ENCODE results near the gene TTLL1. TPM values are rescaled to one million over a fixed set of nuclear protein-coding genes. Genes with fewer than 3 reads are reported as not detected.

The TTLL1 gene
- polyA plus RNA-seq, 3 donors, result 4.7 to 6.0 (median 5.6) TPM

- Histone ChIP-seq H3K27me3 (ENCODE audit: control insufficient read depth in 2 of 2, insufficient read depth in 2 of 2, low read length in 2 of 2) (no peaks in the 10 kb centered on the region), H3K9ac (ENCODE audit: insufficient read depth, low read length, poor library complexity, severe bottlenecking) (no peak overlapping the region), H4K20me1 (ENCODE audit: insufficient read depth, low read length) (peaks cover 98% of the 10 kb centered on the region), H2AFZ (ENCODE audit: insufficient read depth, low read depth, low read length, poor library complexity, severe bottlenecking) (no peak overlapping the region), H3K79me2 (ENCODE audit: insufficient read depth, low read length) (peaks cover 100% of the 10 kb centered on the region), H3K27ac (ENCODE audit: low read depth in 1 of 2, low read length in 2 of 2) (peak overlapping the region; percentile 54 to 67), H3K4me1 (ENCODE audit: control insufficient read depth in 1 of 2, insufficient read depth in 2 of 2, low read length in 2 of 2) (peaks cover 66 to 81% of the 10 kb centered on the region in 2 donors), H3K9me3 (replicated peaks in 1 of 2; ENCODE audit: control insufficient read depth in 1 of 2, insufficient read depth in 1 of 2, low read length in 2 of 2) (no peaks in the 10 kb centered on the region), H3K4me3 (replicated peaks in 1 of 3; ENCODE audit: low read depth in 2 of 3, low read length in 3 of 3) (peak overlapping the region in 1 of 3 experiments; percentile 29), H3K4me2 (replicated peaks; ENCODE audit: extremely low read depth, low read length, poor library complexity, severe bottlenecking) (peak overlapping the region; percentile 46), H3K36me3 (replicated peaks in 1 of 2; ENCODE audit: control insufficient read depth in 1 of 2, insufficient read depth in 2 of 2, low read length in 2 of 2) (no peaks in the 10 kb centered on the region)
- H3K4me3 Mint-ChIP-seq, result peak overlapping the region in 1 of 2 donors; percentile 78
- H3K4me1 Mint-ChIP-seq, result peaks cover 90% of the 10 kb centered on the region
- DNase-seq, result peak in 1 of 3 donors; percentile 45
- H3K27me3 Mint-ChIP-seq (ENCODE audit: low read depth in 3 of 3), result peaks cover 0 to 3% (median 0%) of the 10 kb centered on the region in 3 donors
- no peaks in the 10 kb centered on the region for H3K9me3 Mint-ChIP-seq
- H3K36me3 Mint-ChIP-seq, result peaks cover 3% of the 10 kb centered on the region in 2 donors
- 75% methylated on average over 3 of the region's 5 CpGs for WGBS (ENCODE audit: insufficient coverage)
- TF ChIP-seq CTCF (IDR thresholded peaks at IDR 0.05), result no peak
- H3K27ac Mint-ChIP-seq, result peak overlapping the region in 6 of 7 donors; percentile 33 to 90 (median 82)
- intact Hi-C loops (cut with micrococcal nuclease), result loop anchor here in 1 of 2 donors (5.0 kb wide), 1 partner anchor 40 kb away; no protein-coding TSS in a partner anchor
These were observed 87.0 kb downstream of the TTLL1 start for GRCh38 chr22:43002202-43002586.

- no peak overlapping the region for H3K9ac ChIP-seq (ENCODE audit: insufficient read depth, low read length, poor library complexity, severe bottlenecking)
- H3K27ac ChIP-seq (ENCODE audit: low read depth in 1 of 2, low read length in 2 of 2), result peak overlapping the region; percentile 54 to 67
- intact Hi-C loops (cut with micrococcal nuclease), result loop anchor here in 1 of 2 donors (5.0 kb wide), 1 partner anchor 39 kb away; no protein-coding TSS in a partner anchor
These were observed 87.7 kb downstream of the TTLL1 start for GRCh38 chr22:43001271-43002201.

More at GRCh38 chr22:43001271-43002201, 87.7 kb downstream of the TTLL1 start:
- Histone ChIP-seq H3K36me3 (replicated peaks in 1 of 2; ENCODE audit: control insufficient read depth in 1 of 2, insufficient read depth in 2 of 2, low read length in 2 of 2) (no peaks in the 10 kb centered on the region), H3K4me3 (replicated peaks in 1 of 3; ENCODE audit: low read depth in 2 of 3, low read length in 3 of 3) (peak overlapping the region in 1 of 3 experiments; percentile 29), H4K20me1 (ENCODE audit: insufficient read depth, low read length) (peaks cover 95% of the 10 kb centered on the region), H3K27me3 (ENCODE audit: control insufficient read depth in 2 of 2, insufficient read depth in 2 of 2, low read length in 2 of 2) (no peaks in the 10 kb centered on the region), H3K4me1 (ENCODE audit: control insufficient read depth in 1 of 2, insufficient read depth in 2 of 2, low read length in 2 of 2) (peaks cover 73 to 87% of the 10 kb centered on the region in 2 donors), H2AFZ (ENCODE audit: insufficient read depth, low read depth, low read length, poor library complexity, severe bottlenecking) (no peak overlapping the region), H3K79me2 (ENCODE audit: insufficient read depth, low read length) (peaks cover 100% of the 10 kb centered on the region), H3K4me2 (replicated peaks; ENCODE audit: extremely low read depth, low read length, poor library complexity, severe bottlenecking) (peak overlapping the region; percentile 46), H3K9me3 (replicated peaks in 1 of 2; ENCODE audit: control insufficient read depth in 1 of 2, insufficient read depth in 1 of 2, low read length in 2 of 2) (no peaks in the 10 kb centered on the region)
- Mint-ChIP-seq H3K27me3 (ENCODE audit: low read depth in 3 of 3) (peaks cover 0 to 3% (median 0%) of the 10 kb centered on the region in 3 donors), H3K27ac (peak overlapping the region; percentile 79 to 90 (median 89)), H3K36me3 (peaks cover 3% of the 10 kb centered on the region in 2 donors), H3K4me1 (peaks cover 90% of the 10 kb centered on the region), H3K4me3 (peak overlapping the region; percentile 50 to 78), H3K9me3 (no peaks in the 10 kb centered on the region)
- WGBS (ENCODE audit: insufficient coverage), result 0% methylated on average over 3 of the region's 3 CpGs
- peak; percentile 39 to 57 (median 52) for DNase-seq
- no peak for TF ChIP-seq CTCF (IDR thresholded peaks at IDR 0.05)

Data from CD14-positive monocyte (primary cell).